Measurements from ENCODE around the gene PPIL3. TPM values are rescaled to one million over a fixed set of nuclear protein-coding genes. Genes with fewer than 3 reads are reported as not detected.

PPIL3 gene
- polyA plus RNA-seq, 2 of the 4 experiments (the other 2 are of a cell fraction), result 27.5 to 75.6 TPM

DNA sequence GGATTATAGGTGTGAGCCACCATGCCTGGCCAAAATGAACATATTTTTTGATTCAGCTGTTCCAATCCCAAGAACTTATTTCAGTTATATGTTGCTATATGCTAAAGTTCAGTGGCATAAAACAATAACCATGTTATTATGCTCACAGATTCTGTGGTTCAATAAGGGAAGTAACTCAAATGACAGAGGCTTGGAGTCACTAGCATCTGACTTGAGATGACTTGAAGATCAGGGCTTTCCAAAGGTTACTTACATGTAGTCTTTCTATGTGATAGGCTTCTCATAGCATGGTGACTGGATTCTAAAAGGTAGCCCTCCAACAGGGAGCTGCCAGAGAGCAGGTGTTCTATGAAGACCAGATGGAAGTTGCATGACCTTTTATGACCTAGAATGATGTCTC lies 41.6 kb downstream of the PPIL3 start:
- no peak for DNase-seq (ENCODE audit: low read depth in 1 of 2, low spot score in 1 of 2)
- CTCF ChIA-PET, result interaction anchor here (0.8 to 1.0 kb wide), 2 partner anchors 12 to 134 kb away, joined by 3 read pairs; no protein-coding TSS in a partner anchor
- Histone ChIP-seq H3K4me3 (no peak overlapping the region), H3K4me2 (no peak overlapping the region), H3K4me1 (no peaks in the 10 kb centered on the region), H3K27ac (no peak overlapping the region), H3K9me3 (no peaks in the 10 kb centered on the region)
- TF ChIP-seq, protein P1, sequence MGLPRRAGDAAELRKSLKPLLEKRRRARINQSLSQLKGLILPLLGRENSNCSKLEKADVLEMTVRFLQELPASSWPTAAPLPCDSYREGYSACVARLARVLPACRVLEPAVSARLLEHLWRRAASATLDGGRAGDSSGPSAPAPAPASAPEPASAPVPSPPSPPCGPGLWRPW (IDR thresholded peaks at IDR 0.05), result no peak
- TF ChIP-seq CHD2 (IDR thresholded peaks at IDR 0.05; ENCODE audit: low read length, partially characterized antibody) (no peak), MYC (IDR thresholded peaks at IDR 0.05; ENCODE audit: borderline replicate concordance, low read length) (no peak), ZFP36 (IDR thresholded peaks at IDR 0.05; ENCODE audit: borderline replicate concordance, partially characterized antibody) (no peak), HOXB5 (CRISPR knock-in tag; IDR thresholded peaks at IDR 0.05) (no peak), EP300 (IDR thresholded peaks at IDR 0.05) (no peak), RCOR1 (IDR thresholded peaks at IDR 0.05; ENCODE audit: low read depth, low read length) (no peak), NFE2L2 (conservative IDR thresholded peaks at IDR 0.05; ENCODE audit: low read length) (no peak), EHMT2 (IDR thresholded peaks at IDR 0.05; ENCODE audit: low read depth) (no peak), CHD4 (IDR thresholded peaks at IDR 0.05; ENCODE audit: borderline replicate concordance) (no peak), RFX5 (IDR thresholded peaks at IDR 0.05) (no peak)
- no peak for FAIRE-seq
- POLR2A ChIA-PET, result no interaction called here
- no peak for ATAC-seq

DNA sequence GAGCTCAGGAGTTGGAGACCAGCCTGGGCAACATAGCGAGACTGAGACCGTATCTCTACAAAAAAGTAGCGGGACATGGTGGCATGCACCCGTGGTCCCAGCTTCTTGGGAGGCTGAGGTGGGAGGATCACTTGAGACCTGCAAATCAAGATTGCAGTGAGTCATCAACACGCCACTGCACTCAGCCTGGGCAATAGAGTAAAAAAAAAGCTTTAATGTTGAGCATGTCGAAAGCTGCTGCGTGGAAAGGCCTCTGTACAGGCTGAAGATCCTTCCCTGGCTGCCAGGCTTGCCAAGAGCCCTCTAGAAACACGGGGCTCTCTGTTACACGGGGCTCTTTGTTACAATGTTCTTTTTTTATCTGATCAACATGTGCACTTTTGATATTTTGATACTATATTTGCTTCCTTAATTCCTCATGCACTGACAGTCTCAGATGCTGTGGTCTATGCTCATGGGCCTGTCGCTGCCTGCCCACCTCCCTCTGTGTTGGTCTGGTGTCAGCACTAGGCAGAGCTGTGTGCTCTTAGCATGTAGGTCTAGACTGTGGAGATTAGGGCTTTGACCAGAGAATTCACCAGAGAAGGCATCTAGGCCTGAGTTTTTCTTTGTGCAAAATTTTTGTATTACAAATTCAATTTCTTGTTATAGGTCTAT lies 43.1 kb downstream of the PPIL3 start:
- Histone ChIP-seq H3K4me1 (no peaks in the 10 kb centered on the region), H3K9me3 (no peaks in the 10 kb centered on the region), H3K27ac (no peak overlapping the region), H3K4me2 (no peak overlapping the region), H3K4me3 (no peak overlapping the region)
- no peak for TF ChIP-seq KDM1A (IDR thresholded peaks at IDR 0.05; ENCODE audit: low read depth)
- TF ChIP-seq POLR2A (IDR thresholded peaks at IDR 0.05; ENCODE audit: low read length), result no peak
- no peak for TF ChIP-seq ZNF302 (CRISPR knock-in tag; IDR thresholded peaks at IDR 0.05)
- FAIRE-seq, result no peak
- ChIA-PET CTCF (interaction anchor here (0.7 to 1.3 kb wide), 6 partner anchors 11 to 134 kb away, joined by 3 to 4 read pairs (median 3); no protein-coding TSS in a partner anchor), POLR2A (interaction anchor here (1.3 kb wide), 1 partner anchor 18 kb away, joined by 4 read pairs; no protein-coding TSS in a partner anchor)
- no peak for ATAC-seq
- no peak for DNase-seq (ENCODE audit: low read depth in 1 of 2, low spot score in 1 of 2)
- 76% methylated on average over 10 of the region's 10 CpGs for WGBS (ENCODE audit: missing lambda C conversion rate)

DNA sequence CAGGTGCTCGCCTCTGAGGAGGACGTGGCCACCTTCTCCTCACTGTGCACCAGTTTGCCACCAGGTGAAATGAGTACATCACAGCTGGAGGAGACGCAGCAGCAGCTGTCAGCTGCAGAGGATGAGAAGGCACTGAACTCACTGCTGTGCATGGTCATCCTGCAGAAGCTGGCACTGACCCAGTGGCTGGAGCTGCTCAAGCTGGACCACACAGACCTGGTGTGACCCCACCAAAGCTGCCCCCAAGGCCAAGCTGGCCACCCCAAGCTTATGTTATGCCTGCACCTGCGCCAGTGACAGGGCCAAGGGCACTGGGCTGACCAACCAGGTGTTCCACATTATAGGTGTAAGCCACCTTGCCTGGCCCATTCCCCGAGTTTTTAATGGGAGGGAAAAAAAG lies 43.7 kb downstream of the PPIL3 start:
- H3K4me1 ChIP-seq, result no peaks in the 10 kb centered on the region
- H3K4me2 ChIP-seq, result no peak overlapping the region
- 63% methylated on average over 5 of the region's 5 CpGs for WGBS (ENCODE audit: missing lambda C conversion rate)
- no peaks in the 10 kb centered on the region for H3K9me3 ChIP-seq
- no peak overlapping the region for H3K27ac ChIP-seq
- ATAC-seq (no peak), DNase-seq (ENCODE audit: low read depth in 1 of 2, low spot score in 1 of 2) (no peak), FAIRE-seq (no peak)
- POLR2A ChIA-PET, result interaction anchor here (1.3 kb wide), 1 partner anchor 17 kb away, joined by 4 read pairs; no protein-coding TSS in a partner anchor
- CTCF ChIA-PET, result interaction anchor here (0.7 to 1.3 kb wide), 4 partner anchors 13 to 134 kb away, joined by 3 to 4 read pairs (median 3); no protein-coding TSS in a partner anchor
- no peak for TF ChIP-seq CHD4 (IDR thresholded peaks at IDR 0.05; ENCODE audit: borderline replicate concordance)
- no peak for TF ChIP-seq SMC3 (IDR thresholded peaks at IDR 0.05)
- TF ChIP-seq, protein P2, sequence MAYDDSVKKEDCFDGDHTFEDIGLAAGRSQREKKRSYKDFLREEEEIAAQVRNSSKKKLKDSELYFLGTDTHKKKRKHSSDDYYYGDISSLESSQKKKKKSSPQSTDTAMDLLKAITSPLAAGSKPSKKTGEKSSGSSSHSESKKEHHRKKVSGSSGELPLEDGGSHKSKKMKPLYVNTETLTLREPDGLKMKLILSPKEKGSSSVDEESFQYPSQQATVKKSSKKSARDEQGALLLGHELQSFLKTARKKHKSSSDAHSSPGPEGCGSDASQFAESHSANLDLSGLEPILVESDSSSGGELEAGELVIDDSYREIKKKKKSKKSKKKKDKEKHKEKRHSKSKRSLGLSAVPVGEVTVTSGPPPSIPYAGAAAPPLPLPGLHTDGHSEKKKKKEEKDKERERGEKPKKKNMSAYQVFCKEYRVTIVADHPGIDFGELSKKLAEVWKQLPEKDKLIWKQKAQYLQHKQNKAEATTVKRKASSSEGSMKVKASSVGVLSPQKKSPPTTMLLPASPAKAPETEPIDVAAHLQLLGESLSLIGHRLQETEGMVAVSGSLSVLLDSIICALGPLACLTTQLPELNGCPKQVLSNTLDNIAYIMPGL (CRISPR knock-in tag; IDR thresholded peaks at IDR 0.05; ENCODE audit: borderline replicate concordance), result no peak
- TF ChIP-seq KDM1A (IDR thresholded peaks at IDR 0.05; ENCODE audit: low read depth), result no peak
- no peak for TF ChIP-seq ZSCAN20 (CRISPR knock-in tag; IDR thresholded peaks at IDR 0.05)
- TF ChIP-seq CHD2 (IDR thresholded peaks at IDR 0.05; ENCODE audit: low read length, partially characterized antibody), result no peak
- TF ChIP-seq GATA3 (IDR thresholded peaks at IDR 0.05; ENCODE audit: borderline replicate concordance), result no peak
- TF ChIP-seq JUN (IDR thresholded peaks at IDR 0.05), result no peak
- no peak for TF ChIP-seq RCOR1 (IDR thresholded peaks at IDR 0.05; ENCODE audit: low read depth, low read length)
- no peak for TF ChIP-seq HOXB5 (CRISPR knock-in tag; IDR thresholded peaks at IDR 0.05)
- no peak overlapping the region for H3K4me3 ChIP-seq
